K562 (cell line): ENCODE measurements around the gene PCBP3. TPM values are rescaled to one million over a fixed set of nuclear protein-coding genes. Genes with fewer than 3 reads are reported as not detected.

Source experiments
- ATAC-seq: fragments of 200-7000 bp; cut with Tn5 transposase; 3 replicates; pipeline ENCODE4 v1.9.1; 2020; ENCODE audit warnings: moderate library complexity
- BruUV-seq: library from RNA; stranded (reverse); fragments of 400-500 nt; replicated peaks from 2 replicates; lab custom pipeline; 2021; lab: Mats Ljungman, UMichigan
- CTCF ChIA-PET: fragments of 300-600 bp; formaldehyde crosslinking; extraction: SDS; loops from one replicate; lab custom pipeline; 2021; ENCODE audit warnings: low intra/inter-chr PET ratio; lab: Yijun Ruan, JAX
- POLR2A ChIA-PET: fragments of 300-600, 350-650 bp; sonication (Branson Sonifier 250); formaldehyde crosslinking; extraction: SDS; loops from one replicate; lab custom pipeline; 2021; ENCODE audit warnings: antibody characterized with exemption, inconsistent platforms; lab: Yijun Ruan, JAX
- DNase-seq, 4 experiments: peaks; one replicate each; pipeline versions ENCODE4 v3.0.0 to v3.0.0-alpha.2; 2011 to 2018; ENCODE audit warnings: low spot score in 3 of 4, mixed read lengths in 3 of 4; ENCODE audit errors: extremely low read depth in 1 of 4
- FAIRE-seq: peaks from 2 replicates; lab custom pipeline; 2011; peaks lifted over from hg19 to GRCh38; lab: Jason Lieb, UNC
- H2AFZ ChIP-seq: 2 replicates; pipeline ENCODE4 v1.6.0; 2011; ENCODE audit warnings: low read depth, low read length, control low read depth, inconsistent platforms
- H3K27ac ChIP-seq: fragments of 200-600 bp; 3 replicates; pipeline ENCODE4 v1.8.0; 2011; ENCODE audit warnings: low read depth, mild to moderate bottlenecking, control low read depth, inconsistent platforms, low read length, moderate library complexity, mixed read lengths; ENCODE audit errors: extremely low read depth
- H3K27me3 ChIP-seq, 2 experiments: fragments of 300-600 bp in 1 of 2; 2 replicates in 1 of 2; 3 replicates in 1 of 2; pipeline versions ENCODE4 v1.6.0 to v1.8.0; 2011; ENCODE audit warnings: inconsistent platforms in 2 of 2, low read length in 2 of 2, mild to moderate bottlenecking in 1 of 2, mixed read lengths in 1 of 2, moderate library complexity in 1 of 2; ENCODE audit not compliant: control insufficient read depth in 2 of 2, insufficient read depth in 2 of 2
- H3K36me3 ChIP-seq: fragments of 300-600 bp; 3 replicates; pipeline ENCODE4 v1.8.0; 2011; ENCODE audit warnings: mild to moderate bottlenecking, low read length, inconsistent platforms; ENCODE audit not compliant: control insufficient read depth, insufficient read depth
- H3K4me1 ChIP-seq, 2 experiments: fragments of 200-600 bp in 1 of 2; replicated peaks in 1 of 2; 2 replicates in 1 of 2; 3 replicates in 1 of 2; pipeline versions ENCODE4 v1.5.1 to v1.8.0; 2011; ENCODE audit warnings: inconsistent platforms in 2 of 2, low read length in 2 of 2, mild to moderate bottlenecking in 1 of 2, mixed read lengths in 1 of 2, moderate library complexity in 1 of 2; ENCODE audit not compliant: control insufficient read depth in 2 of 2, insufficient read depth in 2 of 2
- H3K4me2 ChIP-seq: 2 replicates; pipeline ENCODE4 v1.6.1; 2011; ENCODE audit warnings: low read length, control low read depth, inconsistent platforms, mixed read lengths; ENCODE audit not compliant: insufficient read depth
- H3K4me3 ChIP-seq: fragments of 200-600 bp; sonication (generic), shearing (Covaris generic); 2 replicates; pipeline ENCODE4 v1.5.1; 2016; ENCODE audit warnings: control low read depth, inconsistent platforms
- H3K79me2 ChIP-seq: fragments of 200-600 bp; 3 replicates; pipeline ENCODE4 v1.8.0; 2011; ENCODE audit warnings: low read length, inconsistent platforms; ENCODE audit not compliant: control insufficient read depth, insufficient read depth
- H3K9ac ChIP-seq, 2 experiments: 2 replicates each; pipeline versions ENCODE4 v1.6.0 to v1.6.1; 2011; ENCODE audit warnings: low read depth in 2 of 2, low read length in 2 of 2, control low read depth in 1 of 2, inconsistent platforms in 1 of 2, mild to moderate bottlenecking in 1 of 2, mixed read lengths in 1 of 2; ENCODE audit not compliant: insufficient read depth in 1 of 2
- H3K9me1 ChIP-seq: one replicate; pipeline ENCODE4 v1.6.0; 2011; ENCODE audit warnings: inconsistent platforms, mild to moderate bottlenecking, low read length, moderate library complexity; ENCODE audit not compliant: control insufficient read depth, insufficient read depth
- H3K9me3 ChIP-seq: replicated peaks from 2 replicates; pipeline ENCODE4 v1.5.1; 2011; ENCODE audit warnings: low read depth, low read length, inconsistent platforms; ENCODE audit not compliant: control insufficient read depth, insufficient read depth
- H4K20me1 ChIP-seq: replicated peaks from 2 replicates; pipeline ENCODE4 v1.6.1; 2011; ENCODE audit warnings: low read length, inconsistent platforms, mixed read lengths; ENCODE audit not compliant: control insufficient read depth, insufficient read depth
- ATF4 ChIP-seq: fragments of 450-650 bp; formaldehyde crosslinking; IDR thresholded peaks from 2 replicates; pipeline ENCODE4 v1.4.0; 2022; ENCODE audit warnings: mild to moderate bottlenecking, moderate library complexity
- E2F4 ChIP-seq: sonication (generic); formaldehyde crosslinking; IDR thresholded peaks from 2 replicates; pipeline ENCODE4 v1.8.0; 2022; ENCODE audit warnings: mild to moderate bottlenecking, low read depth, missing genetic modification reagents
- EHMT2 ChIP-seq: fragments of 450-650 bp; IDR thresholded peaks from 2 replicates; pipeline ENCODE4 v1.6.1; 2018; ENCODE audit warnings: antibody characterized with exemption
- JUND ChIP-seq, 2 experiments: IDR thresholded peaks; 2 replicates in 1 of 2; 3 replicates in 1 of 2; pipeline ENCODE4 v1.6.1; 2011; ENCODE audit warnings: borderline replicate concordance in 2 of 2, low read depth in 2 of 2, low read length in 2 of 2, improper control_type of control experiment in 1 of 2, missing biosample characterization in 1 of 2, missing genetic modification characterization in 1 of 2, missing genetic modification reagents in 1 of 2
- NR2F6 ChIP-seq: fragments of 450-650 bp; formaldehyde crosslinking; IDR thresholded peaks from 2 replicates; pipeline ENCODE4 v1.4.0; 2020; ENCODE audit warnings: mild to moderate bottlenecking
- PHF8 ChIP-seq: fragments of 200-600 bp; sonication (generic); IDR thresholded peaks from 2 replicates; pipeline ENCODE4 v1.6.1; 2012; ENCODE audit warnings: mixed run types, mild to moderate bottlenecking, inconsistent platforms, low read length, moderate library complexity, borderline replicate concordance
- POLR3A ChIP-seq: IDR thresholded peaks from 2 replicates; pipeline ENCODE4 v1.6.1; 2011; ENCODE audit warnings: borderline replicate concordance, mild to moderate bottlenecking, moderate library complexity; ENCODE audit not compliant: insufficient read length, insufficient read depth; ENCODE audit errors: extremely low read depth
- SP1 ChIP-seq: sonication (generic); formaldehyde crosslinking; IDR thresholded peaks from 2 replicates; pipeline ENCODE4 v1.8.1; 2022; ENCODE audit warnings: mild to moderate bottlenecking, missing genetic modification reagents
- SRF ChIP-seq, 2 experiments: fragments of 250-450, 450-650 bp in 1 of 2; sonication (Bioruptor Pico) in 1 of 2; sonication (generic) in 1 of 2; formaldehyde crosslinking; IDR thresholded peaks; 2 replicates each; pipeline versions ENCODE4 v1.5.0 to v1.5.1; 2020 to 2022; ENCODE audit warnings: mild to moderate bottlenecking in 1 of 2, missing genetic modification reagents in 1 of 2
- ZBTB5 ChIP-seq: fragments of 450-650 bp; IDR thresholded peaks from 2 replicates; pipeline ENCODE4 v1.6.1; 2017; ENCODE audit warnings: antibody characterized with exemption
- ZC3H11A ChIP-seq: IDR thresholded peaks from 2 replicates; pipeline ENCODE4 v1.6.1; 2012; ENCODE audit warnings: low read depth, low read length, improper control_type of control experiment
- ZKSCAN1 ChIP-seq: fragments of 150-350 bp; IDR thresholded peaks from 2 replicates; pipeline ENCODE4 v1.6.1; 2016; ENCODE audit warnings: low read depth, low read length
- WGBS: fragments of 100-300 bp; shearing (Covaris generic); methylation state at CpG from one replicate; pipeline ENCODE4 v1.1.6; 2016; ENCODE audit warnings: low coverage, mixed read lengths; ENCODE audit not compliant: insufficient coverage; ENCODE audit errors: missing lambda C conversion rate; 5-methylcytosine and 5-hydroxymethylcytosine counted together
- in situ Hi-C: fragments of 300-500 bp; cut with MboI; formaldehyde crosslinking; loops from 4 replicates; pipeline ENCODE4 v1.15.0; 2018; ENCODE audit warnings: inconsistent platforms, mixed read lengths
- intact Hi-C: fragments of 100-400 bp; cut with micrococcal nuclease; formaldehyde crosslinking; loops from 2 replicates; pipeline ENCODE4 v1.14.2; 2022
- polyA plus RNA-seq, 8 experiments: library from polyadenylated mRNA; depleted of rRNA in 4 of 8; stranded (reverse) in 5 of 8; unstranded in 3 of 8; fragments of >200 nt; fragmentation: Nextera tagmentation in 2 of 8; fragmentation: Illumina TruSeq in 1 of 8; extraction: Ambion mirVana in 2 of 8; extraction: Trizol in 1 of 8; gene quantifications; 2 replicates each; pipeline versions ENCODE4 v1.2.1 to v1.2.3, GENCODE V29; 2011 to 2014; ENCODE audit warnings: inconsistent platforms in 1 of 8, missing spikeins in 1 of 8
- total RNA-seq, 7 experiments: library from RNA; depleted of rRNA in 6 of 7; stranded (reverse); fragments of >200 nt in 6 of 7; fragmentation: Illumina TruSeq in 2 of 7; extraction: Trizol in 2 of 7; gene quantifications; 2 replicates each; pipeline versions ENCODE4 v1.2.1 to v1.2.3, GENCODE V29; 2011 to 2021; ENCODE audit warnings: low replicate concordance in 1 of 7

PCBP3 gene
- total and polyA plus RNA-seq, 9 of the 15 experiments (the other 6 are each of a cell fraction or from before 2014, with no cell fraction given), result 0.18 TPM; not detected in 8

GRCh38 chr21:45699966-45700365, 56.4 kb downstream of the PCBP3 start:
- CTCF ChIA-PET, result no interaction called here
- BruUV-seq, result no TSS peak

More at GRCh38 chr21:45699966-45700365, 56.4 kb downstream of the PCBP3 start:
- H3K9me3 ChIP-seq, result no peaks in the 10 kb centered on the region
- TF ChIP-seq ATF4 (CRISPR knock-in tag), result no peak
- no peak for TF ChIP-seq ZBTB5
- TF ChIP-seq ZC3H11A, result no peak
- TF ChIP-seq PHF8, result no peak
- no peak for TF ChIP-seq POLR3A
- TF ChIP-seq NR2F6 (CRISPR knock-in tag), result no peak
- no peak for TF ChIP-seq EHMT2
- no peak for TF ChIP-seq ZKSCAN1
- TF ChIP-seq E2F4 (CRISPR knock-in tag), result no peak
- no peak for TF ChIP-seq SRF (CRISPR knock-in tag; IDR thresholded peaks at IDR 0.05)
- TF ChIP-seq JUND (IDR thresholded peaks at IDR 0.05; ENCODE audit: borderline replicate concordance, low read depth, low read length), result no peak
- TF ChIP-seq JUND (tag; IDR thresholded peaks at IDR 0.05; ENCODE audit: borderline replicate concordance, low read depth, low read length), result no peak
- no peak for TF ChIP-seq SP1 (CRISPR knock-in tag)
- no peaks in the 10 kb centered on the region for H3K79me2 ChIP-seq
- H3K9me1 ChIP-seq, result no peaks in the 10 kb centered on the region
- POLR2A ChIA-PET, result interaction anchor here (1.9 kb wide), 1 partner anchor 11 kb away, joined by 5 read pairs; no protein-coding TSS in a partner anchor
- FAIRE-seq (no peak), DNase-seq (no peak), ATAC-seq (no peak)
- no peaks in the 10 kb centered on the region for H3K4me1 ChIP-seq
- no peak overlapping the region for H3K9ac ChIP-seq
- 0% methylated on average over 1 of the region's 1 CpG for WGBS
- intact Hi-C loops (no loop called here), in situ Hi-C loops (no loop called here)
- peaks cover 3 to 9% of the 10 kb centered on the region in 2 experiments; a peak in 3 of 5 replicates for H3K27me3 ChIP-seq
- H3K4me2 ChIP-seq, result no peak overlapping the region
- H3K27ac ChIP-seq, result no peak overlapping the region
- no peaks in the 10 kb centered on the region for H4K20me1 ChIP-seq
- no peaks in the 10 kb centered on the region for H3K36me3 ChIP-seq
- no peak overlapping the region for H2AFZ ChIP-seq
- no peak overlapping the region for H3K4me3 ChIP-seq
